HG02840 (cell line): ENCODE data around the gene VWA1.
"Not testable (repeated sequence)": the region's sequence is repeated elsewhere in the genome, so short reads cannot be mapped to it uniquely, and the experiment has no call there.

Source experiments
- ATAC-seq: cut with Tn5 transposase; IDR thresholded peaks from one replicate; pipeline ENCODE4 v1.9.1; 2021; ENCODE audit warnings: mild to moderate bottlenecking, moderate library complexity, moderate number of reproducible peaks; ENCODE audit not compliant: unreplicated experiment, low FRiP score

The VWA1 gene

GRCh38 chr1:1451696-1452364 lies 16.3 kb downstream of the VWA1 start:
- no peak for ATAC-seq

- not testable (repeated sequence) for ATAC-seq
Observed at GRCh38 chr1:1452365-1452739, 16.9 kb downstream of the VWA1 start.

GRCh38 chr1:1452882-1453281 lies 17.4 kb downstream of the VWA1 start:
- no peak for ATAC-seq

- ATAC-seq = not testable (repeated sequence)
Observed at GRCh38 chr1:1454286-1455056, 19.0 kb downstream of the VWA1 start.

- no peak for ATAC-seq
Observed at GRCh38 chr1:1455366-1455884, 19.9 kb downstream of the VWA1 start.

GRCh38 chr1:1455934-1456333 lies 20.4 kb downstream of the VWA1 start:
- ATAC-seq = not testable (repeated sequence)

GRCh38 chr1:1456683-1457255 lies 21.3 kb downstream of the VWA1 start:
- not testable (repeated sequence) for ATAC-seq

GRCh38 chr1:1459156-1459555 lies 23.7 kb downstream of the VWA1 start:
- ATAC-seq = not testable (repeated sequence)

GRCh38 chr1:1459711-1460110 lies 24.2 kb downstream of the VWA1 start:
- ATAC-seq = not testable (repeated sequence)

- no peak for ATAC-seq
Observed at GRCh38 chr1:1460540-1461130, 25.1 kb downstream of the VWA1 start.

- ATAC-seq = no peak
Observed at GRCh38 chr1:1461721-1462317, 26.3 kb downstream of the VWA1 start.

GRCh38 chr1:1462318-1462966 lies 27.0 kb downstream of the VWA1 start:
- ATAC-seq = no peak

- ATAC-seq = no peak
Observed at GRCh38 chr1:1463312-1463711, 27.8 kb downstream of the VWA1 start.

- not testable (repeated sequence) for ATAC-seq
Observed at GRCh38 chr1:1468196-1468985, 32.9 kb downstream of the VWA1 start.

GRCh38 chr1:1470626-1471388 lies 35.3 kb downstream of the VWA1 start:
- no peak for ATAC-seq

- peak; percentile 90 for ATAC-seq
Observed at GRCh38 chr1:1471389-1472052, 36.0 kb downstream of the VWA1 start, which contains the start of gene ATAD3B. Gene ATAD3B, plus strand, starts transcription at chr1:1471765. Its CDS starts 120 bp downstream, at chr1:1471885.

- peak; percentile 10 for ATAC-seq
Observed at GRCh38 chr1:1472053-1472876, 36.8 kb downstream of the VWA1 start.
